Activated CD4-positive, alpha-beta T cell treated with anti-CD3 and anti-CD28 coated beads for 4 hours (primary cell): ENCODE data around the gene TBX20.
"Not testable (repeated sequence)": the region's sequence is repeated elsewhere in the genome, so short reads cannot be mapped to it uniquely, and the experiment has no call there.

ENCODE experiments used
- DNase-seq, 2 donors: peaks; one replicate each; pipeline ENCODE4 v3.0.0-alpha.2; 2020

TBX20 gene

DNA sequence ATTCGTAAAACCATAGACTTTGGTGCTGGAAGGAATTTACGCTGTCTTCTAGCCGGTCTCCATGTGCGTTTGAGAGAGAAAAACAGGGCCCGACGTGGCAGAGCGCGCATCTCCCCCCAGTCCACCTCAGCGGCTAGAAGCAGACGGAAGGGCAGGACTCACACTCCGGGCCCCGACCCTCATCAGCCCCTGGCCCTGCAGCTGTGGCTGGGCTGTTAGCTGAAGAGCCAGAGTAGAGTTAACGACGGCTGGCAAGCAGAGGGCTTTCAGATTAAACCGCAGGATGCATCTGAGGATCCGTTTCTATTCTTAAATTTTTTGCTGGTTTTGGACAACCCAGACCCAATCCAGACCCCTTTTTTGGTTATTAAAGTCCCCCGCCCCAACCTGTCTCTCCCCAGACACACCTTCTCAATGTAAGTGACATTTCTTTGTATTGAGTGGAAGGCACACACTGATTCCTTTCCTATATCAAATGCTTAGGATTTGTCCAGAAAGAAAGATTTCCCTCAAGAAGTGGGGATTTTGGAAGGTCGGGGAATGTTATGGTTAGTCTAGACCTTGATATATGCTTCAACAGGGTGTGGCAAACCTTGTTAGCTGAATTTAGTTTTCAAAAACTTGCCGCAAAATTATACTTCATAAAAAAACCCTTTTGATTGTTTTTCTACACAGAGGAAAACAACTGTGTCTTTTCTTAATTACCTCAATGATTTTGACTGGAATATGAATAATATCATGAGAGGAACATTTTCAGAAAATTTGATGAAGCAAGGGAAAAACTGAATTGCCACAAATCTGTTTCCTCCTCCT is 1.7 kb upstream of the TBX20 start:
- no peak for DNase-seq

DNA sequence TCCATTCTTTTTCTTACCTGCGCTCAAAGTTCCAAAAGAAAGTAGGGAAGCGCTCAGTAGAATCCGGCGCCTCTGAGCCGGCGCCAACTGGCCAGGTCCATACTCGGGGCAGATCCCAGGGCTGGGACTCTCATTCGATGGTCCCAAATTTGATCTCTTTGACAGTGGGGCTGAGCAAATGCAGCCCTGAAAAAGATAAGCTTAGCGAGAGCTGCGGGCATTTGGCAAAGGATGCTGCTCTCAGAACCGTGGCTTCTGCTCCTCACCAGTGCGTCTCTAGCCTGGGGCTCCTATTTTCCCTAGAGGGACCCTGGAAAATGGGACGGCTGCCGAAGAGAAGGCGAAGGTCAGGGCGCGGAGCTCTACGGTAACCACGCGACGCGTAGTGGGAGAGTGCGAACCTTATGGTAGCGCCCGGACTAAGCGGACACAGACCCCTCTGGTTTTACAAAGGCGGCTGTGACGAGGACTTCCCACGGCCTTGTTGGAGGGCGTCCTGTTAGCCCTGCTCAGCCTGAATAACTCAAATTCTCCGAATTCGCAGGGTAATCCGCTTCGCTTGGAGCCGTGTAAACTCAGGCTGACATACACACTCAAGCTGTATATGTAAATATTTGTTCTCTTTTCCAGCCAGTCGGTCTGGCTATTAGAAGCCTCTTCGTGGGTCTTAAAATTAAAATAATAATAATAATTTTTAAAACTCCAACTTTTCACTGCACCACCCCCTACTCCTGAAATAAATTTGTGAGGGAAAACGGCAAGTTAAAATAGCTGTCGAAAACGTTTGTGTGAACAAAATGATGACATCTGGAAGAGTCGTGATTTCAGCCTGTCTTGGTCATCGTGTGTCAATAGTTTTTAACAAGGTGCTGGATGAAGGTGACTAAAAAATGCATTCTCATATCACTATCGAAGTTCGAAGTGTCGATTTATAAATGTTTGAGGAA is 869 bp upstream of the TBX20 start:
- no peak for DNase-seq

DNA sequence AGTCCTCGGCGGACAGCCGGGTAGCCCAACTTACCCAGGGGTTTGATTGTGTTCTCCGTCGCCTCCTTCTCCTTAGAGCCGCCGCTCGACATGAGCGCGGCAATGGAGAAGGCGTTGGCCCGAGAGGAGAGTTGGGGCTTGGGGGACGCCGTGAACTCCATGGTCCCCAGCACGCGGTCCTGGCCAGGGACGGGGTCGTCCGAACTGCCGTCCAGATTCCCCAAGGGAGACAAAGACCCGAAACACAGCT is 515 bp downstream of the TBX20 start:
- no peak for DNase-seq

DNA sequence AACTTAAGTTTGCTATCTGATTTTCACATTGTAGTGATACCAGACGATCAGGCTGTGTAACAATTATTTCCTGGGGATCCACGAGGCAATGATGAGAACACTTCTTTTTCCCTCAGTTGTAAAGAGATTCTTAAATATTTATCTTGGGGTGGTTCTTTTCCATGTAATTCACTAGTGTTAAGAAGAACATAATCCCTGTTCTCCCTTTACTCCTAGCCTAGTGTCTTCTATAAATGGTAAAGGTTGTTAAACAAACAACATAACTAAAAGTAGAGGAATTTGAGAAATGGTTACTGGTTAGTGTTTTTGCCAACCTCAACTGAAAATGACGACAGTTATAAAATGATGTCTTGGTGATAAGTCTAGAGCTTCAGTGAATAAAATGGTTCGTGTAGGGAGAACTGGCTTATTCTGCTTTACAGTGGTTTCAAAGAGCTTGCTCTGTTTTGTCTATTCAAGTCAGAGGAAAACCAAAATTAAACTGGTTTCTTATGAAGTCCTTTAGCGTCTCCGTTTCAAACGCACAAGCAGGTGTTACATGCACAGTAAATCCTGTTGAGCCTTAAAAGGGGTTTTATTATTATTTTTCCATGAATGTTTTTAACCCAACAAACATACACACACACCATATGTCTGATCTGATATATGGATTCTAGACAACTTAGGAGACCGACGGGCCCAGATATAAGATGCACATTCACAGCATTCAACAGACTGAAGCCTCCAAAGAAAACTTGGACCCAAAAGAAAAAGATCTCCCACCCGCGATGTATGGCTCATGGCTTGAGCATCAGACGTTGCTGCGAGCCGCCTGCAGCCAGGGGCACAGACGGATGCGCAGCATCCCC is 1.1 kb downstream of the TBX20 start:
- no peak for DNase-seq

DNA sequence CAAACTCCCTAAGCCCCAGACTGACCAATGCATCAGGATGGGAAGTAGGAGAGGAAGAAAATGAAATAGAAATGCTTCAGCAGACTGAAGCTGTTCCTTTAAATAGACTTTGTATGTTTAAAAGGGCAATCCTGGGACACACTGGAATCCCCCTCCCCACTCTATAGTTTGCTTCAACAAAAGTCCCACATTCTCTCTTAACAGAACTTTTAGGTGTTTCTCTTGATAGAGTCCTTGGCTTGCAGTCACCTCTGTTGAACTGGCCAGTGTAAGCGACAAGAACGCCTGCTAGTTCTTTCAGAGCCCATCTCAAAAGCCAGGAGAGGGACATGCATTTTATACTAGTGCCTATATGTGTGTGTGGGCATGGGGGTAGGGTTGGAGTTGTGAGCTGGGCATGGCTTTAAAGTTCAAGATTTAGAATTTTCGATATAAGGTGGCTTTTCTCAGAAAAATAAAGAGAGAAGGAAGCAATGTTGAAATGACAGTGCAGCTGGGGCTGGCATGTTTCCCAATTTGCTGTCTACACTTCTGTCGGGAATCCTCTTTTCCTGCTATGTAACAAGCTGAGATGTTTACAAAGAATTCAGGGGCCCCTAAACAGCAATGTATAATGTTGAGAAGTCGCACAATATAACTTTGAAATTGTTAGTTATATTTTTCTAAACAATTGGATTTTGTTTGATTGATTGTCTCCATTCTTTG is 2.1 kb downstream of the TBX20 start:
- no peak for DNase-seq

DNA sequence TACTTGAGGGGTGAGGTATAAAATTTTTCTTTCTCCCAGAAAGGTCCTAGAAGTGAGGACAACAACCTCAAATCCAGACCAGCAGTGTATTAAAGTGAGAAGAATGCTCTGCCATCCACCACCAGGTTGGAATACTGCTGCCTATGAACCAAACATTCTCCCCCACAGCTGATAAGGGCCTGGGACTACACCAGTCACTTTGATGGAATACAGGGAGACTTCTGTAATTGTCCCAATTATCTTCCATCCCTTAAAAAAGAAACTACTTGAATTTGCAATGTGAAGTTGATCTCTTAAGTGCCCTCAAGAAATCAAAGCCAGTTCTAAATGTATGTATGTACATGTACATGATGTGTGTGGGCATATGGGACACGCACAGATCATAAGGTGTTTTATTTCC is 3.0 kb downstream of the TBX20 start:
- no peak for DNase-seq

DNA sequence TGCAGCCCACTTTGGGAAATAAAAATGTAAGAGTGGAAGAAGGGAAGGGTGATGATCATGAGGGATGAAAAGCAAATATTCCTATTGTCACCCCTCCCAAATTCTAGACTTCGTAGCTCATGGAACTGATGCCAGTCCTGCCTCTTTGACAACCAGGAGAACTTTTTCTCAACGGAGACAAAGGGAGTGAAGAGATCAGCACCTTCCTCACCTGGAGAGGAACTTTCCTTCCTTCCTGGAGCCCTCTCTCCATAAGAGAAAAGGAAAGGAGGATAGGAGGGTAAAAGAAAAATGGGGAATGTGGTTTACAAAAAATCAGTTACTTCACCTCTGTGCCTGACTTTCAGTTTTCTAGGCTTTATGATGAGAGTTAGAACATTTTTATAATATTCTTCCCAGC is 3.4 kb downstream of the TBX20 start:
- DNase-seq: no peak

DNA sequence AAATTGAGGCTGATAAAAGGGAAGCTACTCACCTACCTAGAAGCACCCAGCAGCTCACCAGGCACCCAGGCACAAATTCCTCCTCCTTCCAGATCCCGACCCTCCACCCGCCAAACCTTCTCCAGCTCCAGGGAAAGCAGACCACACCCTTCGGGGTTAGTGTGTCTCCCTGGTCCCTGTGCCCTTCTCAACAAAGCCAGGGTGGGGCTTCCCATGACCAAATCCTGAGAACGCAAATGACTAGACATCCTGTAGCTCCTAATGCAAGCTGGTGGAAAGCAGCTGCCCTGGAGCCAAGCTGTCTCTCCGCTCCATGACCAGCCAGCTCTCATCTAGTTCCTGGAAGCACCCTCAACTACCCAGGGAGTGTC is 4.4 kb downstream of the TBX20 start:
- no peak for DNase-seq

DNA sequence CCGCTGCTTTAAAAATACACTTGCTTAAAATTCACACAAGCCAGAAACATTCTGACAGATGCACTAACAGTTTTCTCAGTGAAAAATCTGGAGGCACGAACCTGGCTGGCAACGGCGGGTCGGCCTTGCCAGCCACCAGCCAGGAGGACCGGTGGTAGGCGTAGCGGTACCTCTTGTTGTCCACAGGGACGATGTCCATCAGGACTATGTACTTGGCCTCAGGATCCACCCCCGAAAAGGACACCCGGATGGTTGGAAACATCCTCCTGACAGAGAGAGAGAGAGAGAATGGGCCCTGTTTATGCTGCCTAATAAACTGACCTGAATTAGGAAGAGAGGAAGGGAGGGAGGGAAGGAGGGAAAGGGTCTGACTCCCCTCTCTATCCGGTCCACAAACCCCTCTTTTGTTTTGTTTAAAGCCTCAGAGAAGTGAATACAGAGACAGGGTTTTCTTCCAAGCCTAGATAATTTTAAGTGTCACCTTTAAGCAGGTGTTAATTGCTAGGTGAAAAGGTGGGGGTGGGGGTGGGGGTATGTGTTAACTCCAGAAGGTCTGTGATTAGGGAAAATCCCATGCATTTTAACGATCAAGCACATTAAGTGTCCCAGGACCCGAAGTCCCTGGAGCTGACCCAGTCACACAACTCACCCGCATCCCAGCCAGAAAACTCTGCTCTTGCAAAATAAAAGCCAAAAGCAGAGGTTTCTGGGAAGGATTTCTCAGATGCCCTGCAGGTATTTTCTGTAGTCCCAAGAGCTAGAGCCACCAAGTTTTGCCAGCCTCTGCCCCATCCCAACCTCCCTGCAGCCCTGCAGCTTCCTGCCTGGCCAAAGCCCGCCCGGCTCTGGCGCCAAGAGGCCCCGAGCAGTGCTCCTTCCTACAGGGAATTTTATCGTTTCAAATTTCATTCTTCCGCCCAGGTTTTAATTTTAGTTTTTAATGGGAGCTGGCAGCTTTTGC is 5.0 kb downstream of the TBX20 start:
- DNase-seq: no peak

DNA sequence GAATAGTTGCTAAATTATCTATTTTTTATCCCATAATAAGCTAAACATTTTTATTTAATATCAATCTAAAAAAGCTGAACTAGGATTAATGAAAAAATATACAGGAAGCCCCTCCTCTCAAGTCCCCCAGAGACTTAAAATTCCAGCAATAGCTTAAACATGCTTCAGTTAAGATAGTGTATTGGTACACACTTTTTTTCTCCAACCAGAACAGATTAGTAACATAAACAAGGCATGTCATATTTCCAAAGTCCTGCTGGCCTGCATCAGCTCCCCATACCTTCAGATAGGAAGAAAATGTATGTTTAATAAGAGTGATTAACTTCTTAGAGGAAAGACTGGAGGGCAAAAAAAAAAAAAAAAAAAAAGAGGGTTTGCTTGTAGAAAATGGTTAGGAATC is 7.1 kb downstream of the TBX20 start:
- DNase-seq: no peak

DNA sequence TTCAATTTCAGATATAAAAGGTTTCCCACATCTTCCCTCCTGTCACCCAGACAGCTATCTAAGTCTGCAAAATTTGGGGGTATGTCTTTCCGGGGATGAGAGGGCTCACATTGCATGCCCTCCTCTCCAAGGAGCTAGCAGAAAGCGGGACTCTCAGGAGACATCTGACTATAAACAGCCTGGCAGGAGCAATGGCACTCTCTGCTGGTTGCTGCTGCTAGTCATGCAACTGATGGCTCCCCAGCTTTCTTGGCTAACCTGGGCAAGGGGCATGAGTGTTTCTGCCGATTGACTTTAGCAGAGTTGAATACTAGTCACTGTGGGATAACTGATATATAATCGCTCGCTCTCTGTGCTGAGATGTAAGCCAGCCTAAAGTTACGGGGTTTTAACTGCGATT is 12.0 kb downstream of the TBX20 start:
- DNase-seq: no peak

DNA sequence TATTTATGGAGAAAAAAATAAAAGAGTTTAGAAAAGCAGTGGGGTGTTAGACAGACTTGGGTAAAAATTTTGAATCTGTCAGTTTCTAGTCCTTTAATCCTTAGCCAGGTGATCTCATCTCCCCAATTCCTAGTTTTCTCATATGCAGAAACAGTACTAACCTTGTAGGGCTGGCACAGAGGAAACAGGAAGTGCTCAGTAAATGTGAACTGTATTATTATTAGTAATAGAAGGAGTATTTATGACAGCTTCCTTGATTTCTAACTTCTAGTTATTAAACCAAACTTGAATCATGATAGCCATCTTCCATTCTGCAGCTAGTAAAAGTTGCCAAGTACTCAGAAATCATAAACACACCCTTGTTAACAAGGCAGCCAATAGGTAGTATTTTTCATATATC is 12.5 kb downstream of the TBX20 start:
- no peak for DNase-seq

DNA sequence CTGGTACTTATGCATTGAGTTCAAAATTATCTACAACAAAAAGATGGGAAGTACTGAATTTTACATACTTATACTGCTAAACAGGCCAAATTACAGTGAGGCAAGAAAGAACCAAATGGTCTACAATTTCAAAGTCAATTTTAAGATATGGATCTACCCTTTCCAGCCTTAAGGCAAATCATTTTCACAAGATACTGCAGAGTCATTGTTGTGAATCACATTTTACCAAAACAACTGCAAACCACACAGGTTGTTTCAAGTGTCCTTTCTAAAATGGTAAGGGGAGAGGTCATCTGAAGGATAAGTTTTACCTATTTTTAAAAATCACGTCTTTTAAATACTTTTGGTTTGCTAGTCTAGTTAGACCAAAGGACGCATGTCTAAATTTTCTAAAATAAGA is 12.9 kb downstream of the TBX20 start:
- not testable (repeated sequence) for DNase-seq

DNA sequence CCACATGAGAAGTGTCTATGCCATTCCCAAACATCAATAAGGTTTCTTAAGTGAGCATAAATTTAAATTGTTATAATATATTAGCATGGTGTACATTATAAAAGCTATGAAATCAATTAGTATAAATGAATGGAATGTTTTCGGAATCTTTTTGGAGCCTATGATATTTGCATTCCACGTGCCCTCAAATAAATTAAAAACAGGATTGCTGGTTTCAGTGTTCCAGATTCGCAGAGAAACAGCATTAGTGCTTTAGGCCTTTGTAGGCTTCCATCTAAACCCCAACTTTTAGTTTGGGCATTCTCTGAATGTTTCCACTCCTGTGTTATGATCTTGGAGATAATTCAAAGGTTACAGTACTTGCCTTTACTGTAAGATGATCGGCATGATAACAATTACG is 15.4 kb downstream of the TBX20 start:
- DNase-seq: not testable (repeated sequence)

DNA sequence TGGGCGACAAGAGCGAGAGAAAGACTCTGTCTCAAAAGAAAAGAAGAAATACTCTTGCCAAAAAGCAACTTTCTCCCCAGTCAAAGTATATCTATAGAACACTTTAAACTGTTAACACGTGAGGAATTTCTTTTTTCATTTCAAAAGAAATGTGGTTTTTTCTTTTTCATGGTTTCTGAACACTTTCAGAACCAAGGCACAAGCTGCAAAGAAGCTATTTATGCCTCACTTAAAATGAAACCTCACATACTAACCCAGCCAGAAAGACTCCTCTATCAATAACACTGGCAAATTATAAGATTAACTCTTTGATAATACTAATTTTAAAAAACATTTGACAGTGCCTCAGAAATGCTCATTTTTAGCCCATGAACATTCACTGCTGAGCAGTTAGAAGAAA is 20.9 kb downstream of the TBX20 start:
- DNase-seq: no peak

DNA sequence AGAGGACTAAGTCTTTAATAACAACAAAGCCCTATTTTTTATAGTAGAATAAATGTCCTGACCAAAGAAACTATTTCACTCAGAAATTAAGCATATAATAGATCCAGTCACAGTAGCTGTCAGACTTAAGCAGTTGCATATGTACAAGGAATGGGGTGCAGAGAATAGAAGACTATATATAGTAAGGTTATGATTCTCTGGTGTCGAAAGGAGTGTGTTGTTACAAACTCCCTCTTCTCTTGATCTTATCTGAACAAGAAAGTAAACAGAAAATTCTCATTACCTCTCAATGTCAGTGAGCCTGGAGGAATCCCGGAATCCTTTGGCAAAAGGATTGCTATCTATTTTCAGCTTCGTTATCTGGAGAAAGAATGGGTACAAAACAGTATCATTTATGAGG is 22.7 kb downstream of the TBX20 start:
- not testable (repeated sequence) for DNase-seq

DNA sequence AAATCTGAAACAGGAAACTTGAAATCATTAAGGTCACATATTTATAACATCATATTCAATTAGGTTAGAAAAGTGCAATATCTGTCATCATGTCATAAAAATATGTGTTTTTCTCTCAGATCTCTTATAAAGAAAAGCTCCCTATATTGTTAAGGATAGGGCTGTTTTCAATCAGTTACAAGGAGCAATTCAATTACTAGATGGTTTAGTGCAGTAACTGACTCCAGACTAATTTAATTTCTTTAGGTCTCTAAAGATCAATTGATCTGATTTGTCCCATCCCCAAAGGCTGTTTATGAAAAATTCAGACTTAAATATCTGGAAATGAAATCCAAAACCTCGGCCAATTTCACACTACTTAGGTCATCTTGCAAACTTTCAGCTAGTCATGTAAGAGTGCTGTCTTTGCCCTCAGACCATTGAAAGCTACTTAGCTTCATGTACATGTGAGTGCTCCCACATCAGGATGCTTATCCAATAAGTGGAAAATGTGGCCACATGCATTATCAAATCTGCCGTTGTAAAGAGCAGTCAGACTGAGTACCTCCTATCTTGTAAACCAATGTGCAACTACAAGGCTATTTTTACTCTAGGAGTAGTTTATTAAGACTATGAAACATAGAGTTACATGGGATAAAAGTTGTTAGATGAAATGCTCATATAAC is 24.7 kb downstream of the TBX20 start:
- not testable (repeated sequence) for DNase-seq

DNA sequence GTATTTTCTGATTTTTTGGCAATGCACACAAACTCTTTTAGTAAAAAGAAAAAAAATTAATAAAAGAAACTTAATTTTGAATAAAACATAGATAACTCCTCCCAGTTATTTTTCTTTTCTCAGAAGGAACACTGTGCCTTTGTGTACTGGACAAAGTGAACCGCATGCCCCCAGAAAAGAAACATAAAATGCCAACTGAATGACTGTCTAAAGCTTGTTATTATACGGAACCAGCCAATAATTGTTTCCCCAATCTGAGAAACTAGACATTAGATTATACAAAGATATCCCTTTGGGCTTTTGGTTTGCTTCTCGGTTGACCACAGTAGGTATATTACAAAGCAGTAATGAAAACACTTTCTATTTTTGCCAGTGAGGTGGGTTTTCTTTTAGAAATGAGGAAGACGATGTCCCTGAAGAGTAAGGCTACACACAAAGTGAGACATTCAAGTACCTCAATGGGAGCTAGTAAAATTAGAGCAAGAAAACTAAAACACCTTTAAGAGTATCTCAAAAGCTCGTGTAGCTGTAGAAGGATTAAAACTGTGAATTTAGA is 25.3 kb downstream of the TBX20 start:
- DNase-seq: not testable (repeated sequence)

DNA sequence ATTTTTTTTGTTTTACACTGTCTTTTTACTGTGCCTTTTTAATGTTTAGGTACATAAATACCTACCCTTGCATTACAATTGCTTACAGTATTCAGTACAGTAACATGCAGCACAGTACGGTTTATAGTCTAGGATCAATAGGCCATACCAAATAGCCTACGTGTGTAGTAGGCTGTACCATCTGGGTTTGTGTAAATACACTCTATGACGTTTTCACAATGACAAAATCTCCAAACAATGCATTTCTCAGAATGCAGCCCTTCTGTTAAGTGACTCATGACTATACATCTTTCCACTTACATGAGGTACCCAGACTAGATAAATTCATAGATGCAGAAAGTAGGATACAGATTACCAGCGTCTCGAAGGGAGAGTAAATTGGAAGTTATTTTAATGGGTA is 26.5 kb downstream of the TBX20 start:
- not testable (repeated sequence) for DNase-seq

DNA sequence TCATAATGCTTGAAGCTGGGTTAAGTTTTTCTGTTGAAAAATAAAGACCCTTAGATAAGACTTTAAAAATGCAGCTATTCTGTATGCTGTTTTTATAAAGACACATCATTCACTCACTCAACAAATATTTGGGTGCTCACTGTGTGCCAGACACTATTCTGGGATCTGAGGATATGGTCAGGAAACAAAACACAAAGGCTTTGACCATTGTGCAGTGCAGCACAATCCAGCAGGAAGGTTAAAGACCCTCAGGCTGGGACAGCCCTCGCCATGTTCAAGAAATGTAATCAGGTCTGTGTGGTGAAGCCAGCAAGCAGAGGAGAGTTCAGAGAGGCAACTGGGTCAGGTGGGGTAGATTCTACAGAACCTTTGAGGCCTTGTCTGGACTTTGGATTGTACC is 31.5 kb downstream of the TBX20 start:
- DNase-seq: not testable (repeated sequence)

DNA sequence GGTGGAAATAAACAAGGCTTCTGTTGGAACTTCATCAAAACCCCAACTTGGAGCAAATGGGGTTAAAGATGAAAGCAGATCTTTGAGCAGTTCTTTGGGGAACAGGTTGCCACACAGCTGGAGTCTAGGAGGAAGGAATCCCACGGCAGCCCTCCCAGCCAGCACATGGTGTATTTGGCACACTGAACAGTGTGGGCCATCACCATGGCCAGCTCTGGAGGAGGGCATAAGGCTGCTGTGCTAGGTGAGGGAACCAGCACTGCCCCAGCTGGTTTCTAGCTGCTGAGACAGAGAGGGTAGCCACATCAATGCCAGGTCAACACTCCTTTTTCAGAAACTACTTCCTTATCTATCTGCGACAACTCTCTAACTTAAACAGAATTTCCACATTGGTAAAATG is 33.7 kb downstream of the TBX20 start:
- DNase-seq: not testable (repeated sequence)
